GM12878 (cell line): Measurements from ENCODE around the gene PDZD2. TPM values are rescaled to one million over a fixed set of nuclear protein-coding genes. Genes with fewer than 3 reads are reported as not detected.

Experiments used
- ATAC-seq: fragments of 200-7000 bp; cut with Tn5 transposase; 3 replicates; pipeline ENCODE4 v1.9.1; 2020; ENCODE audit warnings: mild to moderate bottlenecking, moderate library complexity
- BruUV-seq: library from RNA; stranded (reverse); fragments of 400-500 nt; replicated peaks from 2 replicates; lab custom pipeline; 2021; lab: Mats Ljungman, UMichigan
- CTCF ChIA-PET: fragments of 300-600 bp; sonication (Branson Sonifier 250); formaldehyde crosslinking; extraction: SDS; loops from one replicate; lab custom pipeline; 2021; ENCODE audit warnings: inconsistent platforms; lab: Yijun Ruan, JAX
- POLR2A ChIA-PET: fragments of 350-600 bp; formaldehyde crosslinking; extraction: SDS; loops from one replicate; lab custom pipeline; 2021; ENCODE audit warnings: inconsistent platforms; lab: Charles Lee
- RAD21 ChIA-PET: fragments of 300-600 bp; sonication (Branson Sonifier 250); formaldehyde crosslinking; loops from one replicate; lab custom pipeline; 2023; ENCODE audit warnings: antibody characterized with exemption; ENCODE audit not compliant: unreplicated experiment; lab: Charles Lee
- SMC1A ChIA-PET: fragments of 300-600 bp; sonication (Branson Sonifier 250); formaldehyde crosslinking; loops from one replicate; lab custom pipeline; 2023; ENCODE audit not compliant: unreplicated experiment, uncharacterized antibody; lab: Charles Lee
- DNase-seq: peaks from one replicate; pipeline ENCODE4 v3.0.0-alpha.2; 2011; ENCODE audit warnings: low read depth, low spot score
- FAIRE-seq: peaks from 3 replicates; lab custom pipeline; 2011; peaks lifted over from hg19 to GRCh38; lab: Jason Lieb, UNC
- H2AFZ ChIP-seq: 2 replicates; pipeline ENCODE4 v1.6.0; 2011; ENCODE audit warnings: low read depth, low read length, control low read depth; ENCODE audit not compliant: control insufficient read depth
- H3K27ac ChIP-seq: 2 replicates; pipeline ENCODE4 v1.5.1; 2011; ENCODE audit warnings: control low read depth; ENCODE audit not compliant: control insufficient read depth, insufficient read depth
- H3K27me3 ChIP-seq, 2 experiments: replicated peaks in 1 of 2; 2 replicates each; pipeline versions ENCODE4 v1.6.0 to v1.6.1; 2011; ENCODE audit warnings: low read length in 1 of 2; ENCODE audit not compliant: control insufficient read depth in 2 of 2, insufficient read depth in 2 of 2
- H3K36me3 ChIP-seq, 2 experiments: 2 replicates each; pipeline ENCODE4 v1.5.1; 2011; ENCODE audit warnings: low read length in 1 of 2; ENCODE audit not compliant: control insufficient read depth in 2 of 2, insufficient read depth in 2 of 2
- H3K4me1 ChIP-seq: 2 replicates; pipeline ENCODE4 v1.6.1; 2011; ENCODE audit warnings: mild to moderate bottlenecking, low read length, moderate library complexity, mixed read lengths; ENCODE audit not compliant: control insufficient read depth, insufficient read depth
- H3K4me2 ChIP-seq: 2 replicates; pipeline ENCODE4 v1.6.0; 2011; ENCODE audit warnings: control low read depth; ENCODE audit not compliant: control insufficient read depth, insufficient read depth
- H3K4me3 ChIP-seq: fragments of 200-600 bp; sonication (generic); 2 replicates; pipeline ENCODE4 v1.5.1; 2016
- H3K79me2 ChIP-seq: 2 replicates; pipeline ENCODE4 v1.6.0; 2011; ENCODE audit warnings: low read length; ENCODE audit not compliant: control insufficient read depth, insufficient read depth
- H3K9ac ChIP-seq: 2 replicates; pipeline ENCODE4 v1.8.0; 2011; ENCODE audit warnings: low read length, control low read depth, mixed read lengths; ENCODE audit not compliant: control insufficient read depth, insufficient read depth
- H3K9me3 ChIP-seq: replicated peaks from 3 replicates; pipeline ENCODE4 v1.5.1; 2011; ENCODE audit warnings: mild to moderate bottlenecking, low read length; ENCODE audit not compliant: control insufficient read depth, insufficient read depth
- H4K20me1 ChIP-seq: 2 replicates; pipeline ENCODE4 v1.6.0; 2011; ENCODE audit not compliant: control insufficient read depth, insufficient read depth
- CUX1 ChIP-seq: IDR thresholded peaks from 2 replicates; pipeline ENCODE4 v1.6.1; 2012; ENCODE audit warnings: improper control_type of control experiment, low read depth, low read length; ENCODE audit not compliant: insufficient replicate concordance
- ELK1 ChIP-seq: IDR thresholded peaks from 2 replicates; pipeline ENCODE4 v1.6.1; 2012; ENCODE audit warnings: low read depth, low read length, improper control_type of control experiment
- ETV6 ChIP-seq, 2 experiments: fragments of 450-650 bp in 1 of 2; IDR thresholded peaks in 1 of 2; conservative IDR thresholded peaks in 1 of 2; 2 replicates each; pipeline ENCODE4 v1.6.1; 2014; ENCODE audit warnings: antibody characterized with exemption in 1 of 2, borderline replicate concordance in 1 of 2, low read depth in 1 of 2, mild to moderate bottlenecking in 1 of 2, moderate library complexity in 1 of 2
- HSF1 ChIP-seq: fragments of 150-350 bp; IDR thresholded peaks from 2 replicates; pipeline ENCODE4 v1.6.1; 2014; ENCODE audit warnings: mild to moderate bottlenecking, low read depth, low read length
- JUNB ChIP-seq: IDR thresholded peaks from 2 replicates; pipeline ENCODE4 v1.6.1; 2016; ENCODE audit warnings: antibody characterized with exemption, mild to moderate bottlenecking
- PRDM15 ChIP-seq: fragments of 450-650 bp; formaldehyde crosslinking; IDR thresholded peaks from 2 replicates; pipeline ENCODE4 v1.4.0; 2020; ENCODE audit warnings: mild to moderate bottlenecking, moderate library complexity
- SMARCA5 ChIP-seq: fragments of 450-650 bp; IDR thresholded peaks from 2 replicates; pipeline ENCODE4 v1.6.1; 2017; ENCODE audit warnings: mild to moderate bottlenecking
- SPI1 ChIP-seq: IDR thresholded peaks from 2 replicates; pipeline ENCODE4 v1.6.1; 2011; ENCODE audit warnings: low read depth, mild to moderate bottlenecking, low read length, moderate library complexity, borderline replicate concordance; ENCODE audit not compliant: insufficient read depth
- STAT3 ChIP-seq: IDR thresholded peaks from 2 replicates; pipeline ENCODE4 v1.6.1; 2011; ENCODE audit warnings: low read depth, low read length, improper control_type of control experiment
- ZNF207 ChIP-seq: fragments of 450-650 bp; IDR thresholded peaks from 2 replicates; pipeline ENCODE4 v1.6.1; 2014; ENCODE audit warnings: antibody characterized with exemption, mild to moderate bottlenecking, borderline replicate concordance
- ZNF274 ChIP-seq: IDR thresholded peaks from one replicate; pipeline ENCODE4 v1.8.0; 2011; ENCODE audit not compliant: insufficient read length, insufficient read depth
- WGBS: methylation state at CpG from one replicate; pipeline ENCODE4 v1.1.6; 2016; ENCODE audit warnings: low lambda C conversion rate; ENCODE audit not compliant: insufficient replicate concordance, insufficient coverage; ENCODE audit errors: missing lambda C conversion rate; 5-methylcytosine and 5-hydroxymethylcytosine counted together
- in situ Hi-C: fragments of 300-500 bp; cut with MboI; formaldehyde crosslinking; loops from 9 replicates; pipeline ENCODE4 v1.14.3; 2018; ENCODE audit warnings: mixed read lengths
- intact Hi-C: fragments of 100-400 bp; cut with micrococcal nuclease; formaldehyde crosslinking; loops from one replicate; pipeline ENCODE4 v1.14.2; 2022; ENCODE audit not compliant: unreplicated experiment
- polyA plus RNA-seq, 11 experiments: library from polyadenylated mRNA; depleted of rRNA in 4 of 11; unstranded in 6 of 11; stranded (reverse) in 5 of 11; fragments of >200 nt; fragmentation: Nextera tagmentation in 4 of 11; fragmentation: Illumina TruSeq in 1 of 11; extraction: Ambion mirVana in 4 of 11; extraction: Trizol in 1 of 11; gene quantifications; 1 replicate in 1 of 11; 2 replicates in 10 of 11; pipeline versions ENCODE4 v1.2.1 to v1.2.3, GENCODE V29; 2011 to 2016; ENCODE audit warnings: inconsistent platforms in 2 of 11, missing spikeins in 2 of 11, low read depth in 1 of 11
- total RNA-seq, 4 experiments: library from RNA; depleted of rRNA in 3 of 4; stranded (reverse); fragments of >200 nt in 3 of 4; fragmentation: Illumina TruSeq in 1 of 4; extraction: Trizol in 1 of 4; gene quantifications; 2 replicates each; pipeline versions ENCODE4 v1.2.1 to v1.2.3, GENCODE V29; 2013 to 2021

The PDZD2 gene
- total and polyA plus RNA-seq, 10 of the 15 experiments (the other 5 are each of a cell fraction or from before 2014, with no cell fraction given): 0.01 to 0.58 (median 0.29) TPM; not detected in 3

GRCh38 chr5:31853398-31854135, 214.6 kb downstream of the PDZD2 start:
- SMC1A ChIA-PET: no interaction called here
- TF ChIP-seq CUX1: no peak
- TF ChIP-seq SPI1: no peak
- no peak for TF ChIP-seq HSF1
- TF ChIP-seq PRDM15 (CRISPR knock-in tag): no peak
- TF ChIP-seq ELK1: no peak
- no peak for TF ChIP-seq ZNF207
- TF ChIP-seq ETV6 (conservative IDR thresholded peaks at IDR 0.05 in 1 of 2, IDR thresholded peaks at IDR 0.05 in 1 of 2; ENCODE audit: borderline replicate concordance in 1 of 2, low read depth in 1 of 2): no peak
- TF ChIP-seq JUNB: no peak
- TF ChIP-seq STAT3: no peak
- no peak for TF ChIP-seq SMARCA5
- TF ChIP-seq ZNF274: no peak

More at GRCh38 chr5:31853398-31854135, 214.6 kb downstream of the PDZD2 start:
- no peaks in the 10 kb centered on the region for H3K9me3 ChIP-seq
- in situ Hi-C loops: no loop called here
- H3K36me3 ChIP-seq: no peaks in the 10 kb centered on the region
- RAD21 ChIA-PET: no interaction called here
- intact Hi-C loops: no loop called here
- no peak for FAIRE-seq
- H3K4me2 ChIP-seq: no peak overlapping the region
- WGBS: 37% methylated on average over 8 of the region's 8 CpGs
- H3K9ac ChIP-seq: no peak overlapping the region
- no peaks in the 10 kb centered on the region for H4K20me1 ChIP-seq
- no peaks in the 10 kb centered on the region for H3K4me1 ChIP-seq
- no peaks in the 10 kb centered on the region for H3K79me2 ChIP-seq
- H3K27me3 ChIP-seq: peaks cover 12 to 16% of the 10 kb centered on the region in 2 experiments
- CTCF ChIA-PET: no interaction called here
- BruUV-seq: no TSS peak
- no peak overlapping the region for H2AFZ ChIP-seq
- H3K27ac ChIP-seq: no peak overlapping the region
- POLR2A ChIA-PET: no interaction called here
- DNase-seq: no peak
- no peak for ATAC-seq
- H3K4me3 ChIP-seq: no peak overlapping the region
